ACC112 (cell line): ENCODE results near the gene NUTF2.
A peak's percentile ranks its signal among the peaks of the same experiment; 100 is the strongest.

Experiments
- H2AFZ ChIP-seq: fragments of 200-600 bp; sonication (generic); one replicate; pipeline ENCODE4 v1.6.0; 2017; ENCODE audit warnings: antibody characterized with exemption, low read length; ENCODE audit not compliant: unreplicated experiment
- H3K27ac ChIP-seq: fragments of 200-600 bp; sonication (generic); 2 replicates; pipeline ENCODE4 v1.5.1; 2014; ENCODE audit warnings: low read depth, mild to moderate bottlenecking, antibody characterized with exemption, low read length, moderate library complexity
- H3K27me3 ChIP-seq: fragments of 200-600 bp; sonication (generic); 2 replicates; pipeline ENCODE4 v1.6.1; 2014; ENCODE audit warnings: mild to moderate bottlenecking, antibody characterized with exemption, low read length, moderate library complexity, mixed read lengths; ENCODE audit not compliant: insufficient read depth
- H3K36me3 ChIP-seq: fragments of 200-600 bp; sonication (generic); 2 replicates; pipeline ENCODE4 v1.6.1; 2016; ENCODE audit warnings: mild to moderate bottlenecking, antibody characterized with exemption, low read length, moderate library complexity, mixed read lengths; ENCODE audit not compliant: insufficient read depth
- H3K4me1 ChIP-seq: fragments of 200-600 bp; sonication (generic); one replicate; pipeline ENCODE4 v1.6.1; 2016; ENCODE audit warnings: low read length, mixed read lengths; ENCODE audit not compliant: insufficient read depth, unreplicated experiment, control insufficient read depth
- H3K4me3 ChIP-seq: fragments of 200-600 bp; sonication (generic); 2 replicates; pipeline ENCODE4 v1.5.1; 2014; ENCODE audit warnings: mild to moderate bottlenecking, low read depth, low read length
- H3K79me2 ChIP-seq: fragments of 200-600 bp; sonication (generic); one replicate; pipeline ENCODE4 v1.6.0; 2016; ENCODE audit warnings: low read length; ENCODE audit not compliant: control insufficient read depth, unreplicated experiment, insufficient read depth

The NUTF2 gene

DNA sequence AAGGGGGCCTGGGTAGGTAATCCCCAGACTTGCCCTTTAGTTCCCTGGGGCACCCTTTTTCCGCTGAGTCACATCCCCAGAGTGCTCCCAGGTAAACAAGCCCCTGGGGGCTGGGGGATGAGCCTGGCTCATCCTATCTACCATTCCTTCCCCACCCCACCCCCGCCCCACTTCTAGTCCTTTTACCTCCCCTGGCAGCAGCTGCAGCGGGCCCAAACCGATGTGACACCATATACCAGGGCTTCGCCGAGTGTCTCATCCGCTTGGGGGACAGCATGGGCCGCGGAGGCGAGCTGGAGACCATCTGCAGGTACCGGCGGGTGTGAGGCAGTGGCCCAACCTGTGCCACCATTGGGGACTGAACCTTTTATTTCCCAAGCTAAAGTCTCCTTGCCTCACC, 38.8 kb downstream of the NUTF2 start:
- no peak overlapping the region for H3K27ac ChIP-seq
- no peak overlapping the region for H3K4me3 ChIP-seq
- H3K79me2 ChIP-seq: no peaks in the 10 kb centered on the region
- peaks cover 3% of the 10 kb centered on the region for H3K4me1 ChIP-seq
- 0 out of 2 replicates have a peak, but pooled peaks cover 4% of the 10 kb centered on the region for H3K36me3 ChIP-seq
- H2AFZ ChIP-seq: no peak overlapping the region
- no peaks in the 10 kb centered on the region for H3K27me3 ChIP-seq

DNA sequence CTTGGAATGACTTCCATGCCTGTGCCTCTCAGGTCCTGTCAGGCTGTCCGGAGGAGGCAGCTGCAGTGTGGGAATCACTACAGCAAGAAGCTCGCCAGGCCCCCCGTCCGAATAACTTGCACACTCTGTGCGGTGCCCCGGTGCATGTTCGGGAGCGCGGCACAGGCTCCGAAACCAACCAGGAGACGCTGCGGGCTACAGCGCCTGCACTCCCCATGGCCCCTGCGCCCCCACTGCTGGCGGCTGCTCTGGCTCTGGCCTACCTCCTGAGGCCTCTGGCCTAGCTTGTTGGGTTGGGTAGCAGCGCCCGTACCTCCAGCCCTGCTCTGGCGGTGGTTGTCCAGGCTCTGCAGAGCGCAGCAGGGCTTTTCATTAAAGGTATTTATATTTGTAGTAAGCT, 39.2 kb downstream of the NUTF2 start:
- Histone ChIP-seq H3K4me1 (peaks cover 3% of the 10 kb centered on the region), H3K27ac (no peak overlapping the region), H3K27me3 (no peaks in the 10 kb centered on the region), H3K4me3 (no peak overlapping the region), H2AFZ (no peak overlapping the region), H3K79me2 (no peaks in the 10 kb centered on the region), H3K36me3 (no peaks in the 10 kb centered on the region)

DNA sequence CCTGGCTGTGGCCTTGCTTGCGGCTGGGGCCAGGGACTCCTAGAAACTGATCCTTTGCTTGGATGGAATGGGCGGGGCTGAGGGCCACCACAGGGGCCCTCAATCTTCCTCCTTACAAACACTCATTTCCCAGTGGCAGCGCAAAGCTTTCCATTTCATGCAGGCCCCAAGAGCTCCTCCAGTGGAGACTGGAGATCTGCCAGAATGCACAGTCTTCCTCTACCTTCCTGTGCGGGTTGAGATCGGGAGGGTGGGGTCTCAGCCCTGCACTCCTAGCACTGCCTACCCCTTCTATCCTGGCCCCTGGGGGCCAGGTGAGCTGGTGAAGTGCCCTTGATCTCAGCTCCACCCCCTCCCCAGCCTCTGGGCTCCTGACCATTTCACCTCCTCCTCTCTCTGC, 39.7 kb downstream of the NUTF2 start:
- H2AFZ ChIP-seq: no peak overlapping the region
- H3K27me3 ChIP-seq: no peaks in the 10 kb centered on the region
- H3K4me1 ChIP-seq: peaks cover 3% of the 10 kb centered on the region
- no peaks in the 10 kb centered on the region for H3K36me3 ChIP-seq
- no peaks in the 10 kb centered on the region for H3K79me2 ChIP-seq
- H3K27ac ChIP-seq: no peak overlapping the region
- H3K4me3 ChIP-seq: no peak overlapping the region

DNA sequence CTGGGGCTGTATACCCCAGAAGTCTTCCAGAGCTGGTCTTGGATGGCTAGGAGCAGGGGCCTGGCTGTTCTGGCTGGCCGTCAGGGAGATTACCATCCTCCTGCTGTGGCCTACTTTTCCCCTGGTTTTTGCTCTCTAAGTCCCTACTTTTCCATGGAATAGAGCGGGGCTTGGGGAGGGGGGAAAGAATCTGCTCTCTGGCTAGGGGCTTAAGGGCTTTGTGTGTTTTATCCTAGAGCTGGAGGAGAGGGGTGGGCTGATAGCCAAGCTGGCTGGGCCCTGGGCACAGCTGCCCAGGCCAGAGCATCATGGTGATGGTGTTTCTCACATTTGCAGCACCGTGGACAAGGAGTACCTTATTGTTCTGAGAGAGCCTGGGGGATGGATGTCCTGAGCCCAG, 41.6 kb downstream of the NUTF2 start:
- H2AFZ ChIP-seq: no peak overlapping the region
- H3K27me3 ChIP-seq: no peaks in the 10 kb centered on the region
- no peak overlapping the region for H3K27ac ChIP-seq
- no peaks in the 10 kb centered on the region for H3K36me3 ChIP-seq
- H3K4me3 ChIP-seq: no peak overlapping the region
- peaks cover 2% of the 10 kb centered on the region for H3K79me2 ChIP-seq
- peaks cover 3% of the 10 kb centered on the region for H3K4me1 ChIP-seq

DNA sequence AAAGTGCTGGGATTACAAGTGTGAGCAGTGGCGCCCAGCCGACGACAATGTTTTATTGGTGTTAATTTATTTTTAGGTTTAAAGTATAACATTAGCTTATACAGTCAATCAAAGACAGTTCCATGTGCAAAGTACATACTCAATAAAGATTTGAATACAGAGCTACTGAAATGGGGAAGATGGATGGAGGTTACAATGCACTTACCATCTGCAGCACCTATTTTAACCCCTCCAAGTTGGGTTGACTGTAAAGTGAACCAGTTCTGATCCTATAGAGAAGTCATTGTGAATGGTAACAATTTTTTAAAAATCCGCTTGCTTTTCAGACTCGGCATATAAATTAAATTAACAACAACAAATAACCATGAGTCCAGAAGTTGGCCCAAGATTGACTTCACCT, 45.6 kb downstream of the NUTF2 start:
- H3K79me2 ChIP-seq: peaks cover 40% of the 10 kb centered on the region
- H3K4me1 ChIP-seq: peaks cover 9% of the 10 kb centered on the region
- H3K36me3 ChIP-seq: no peaks in the 10 kb centered on the region
- H3K4me3 ChIP-seq: peak overlapping the region; percentile 83
- no peaks in the 10 kb centered on the region for H3K27me3 ChIP-seq
- H3K27ac ChIP-seq: no peak overlapping the region
- H2AFZ ChIP-seq: peak overlapping the region; percentile 67

DNA sequence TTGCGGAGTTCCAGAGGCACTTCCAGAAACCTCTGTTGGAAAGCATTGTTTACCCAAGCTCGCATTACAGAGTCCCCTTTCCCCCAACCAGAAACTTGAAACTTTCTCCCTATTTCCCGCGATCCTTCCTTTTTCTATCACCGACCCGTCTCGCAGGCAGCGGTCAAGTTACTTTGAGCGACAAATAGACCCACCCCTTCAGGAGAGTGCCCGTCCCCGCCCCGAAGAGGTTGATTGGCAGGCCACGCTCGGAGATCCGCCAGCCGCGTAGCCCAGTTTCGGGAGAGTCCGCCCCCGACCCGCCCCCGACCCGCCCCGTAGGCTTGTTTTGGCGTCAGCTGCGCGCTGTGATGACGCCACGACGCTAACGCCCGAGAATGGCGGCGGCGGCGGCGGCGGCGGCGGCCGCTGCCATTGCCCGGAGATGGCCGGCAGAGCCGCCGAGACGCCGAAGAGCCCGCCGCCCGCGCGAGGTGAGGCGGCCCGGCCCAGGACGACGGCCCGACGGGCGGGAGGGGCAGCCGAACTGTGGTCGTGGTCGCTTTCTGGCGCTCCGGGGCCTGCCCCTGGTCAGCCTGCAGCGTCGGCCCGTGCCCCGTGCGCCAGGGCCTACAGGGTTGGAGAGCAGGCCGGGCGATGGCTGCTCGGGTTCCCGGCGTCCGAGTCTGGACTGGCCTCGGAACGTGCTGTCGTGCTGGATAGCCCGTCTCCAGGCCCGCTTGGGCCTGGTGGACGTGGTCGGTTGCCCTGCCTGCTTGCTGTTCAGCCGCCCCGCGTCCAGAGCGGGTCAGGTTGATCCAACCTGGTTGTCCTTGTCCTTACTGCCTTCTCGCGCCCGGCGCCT, 46.4 kb downstream of the NUTF2 start, which contains the start of gene PSKH1:
Gene PSKH1 (plus strand): TSS at position 356 of the 844 bp plus-strand sequence. CDS start 15,496 bp downstream, outside the sequence.
- Histone ChIP-seq H3K36me3 (no peaks in the 10 kb centered on the region), H3K79me2 (peaks cover 45% of the 10 kb centered on the region), H3K4me3 (peak within 1 kb of the TSS; percentile 83), H3K27ac (peak within 1 kb of the TSS; percentile 66), H3K4me1 (peaks cover 9% of the 10 kb centered on the region), H3K27me3 (no peaks in the 10 kb centered on the region), H2AFZ (peak within 1 kb of the TSS; percentile 97)

DNA sequence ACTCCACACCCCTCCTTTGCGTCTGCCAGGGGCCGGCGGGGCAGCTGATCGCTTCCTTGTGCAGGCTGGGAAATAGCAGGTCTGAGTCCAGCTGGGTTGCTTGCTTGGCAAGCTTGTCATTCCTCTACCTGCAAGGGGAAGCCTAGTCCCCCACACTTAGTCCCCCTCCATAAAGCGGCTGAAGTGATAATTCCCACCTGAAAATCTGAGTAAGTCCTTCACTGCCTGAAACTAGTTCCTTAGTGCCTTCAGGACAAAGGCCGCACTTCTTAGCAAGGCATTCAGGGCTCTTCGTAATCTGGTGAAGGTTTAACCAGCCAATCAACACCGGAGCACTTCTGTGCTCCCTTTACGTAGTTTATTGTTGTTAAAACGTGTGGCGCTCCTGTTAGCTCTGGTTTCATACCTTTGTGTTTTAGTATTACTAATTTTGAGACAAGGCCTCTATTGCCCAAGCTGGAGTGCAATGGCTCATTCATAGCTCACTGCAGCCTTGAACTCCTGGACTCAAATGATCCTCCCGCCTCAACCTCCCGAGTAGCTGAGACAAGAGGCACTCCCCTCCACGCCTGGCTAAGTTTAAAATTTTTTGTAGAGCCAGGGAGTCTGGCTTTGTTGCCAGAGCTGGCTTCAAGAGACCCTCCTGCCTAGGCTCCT, 47.1 kb downstream of the NUTF2 start:
- H3K4me3 ChIP-seq: peak overlapping the region; percentile 83
- peak overlapping the region; percentile 66; the same call in 1 of the 2 replicates for H3K27ac ChIP-seq
- H3K27me3 ChIP-seq: no peaks in the 10 kb centered on the region
- H2AFZ ChIP-seq: peak overlapping the region; percentile 97
- no peaks in the 10 kb centered on the region for H3K36me3 ChIP-seq
- peaks cover 9% of the 10 kb centered on the region for H3K4me1 ChIP-seq
- H3K79me2 ChIP-seq: peaks cover 50% of the 10 kb centered on the region

DNA sequence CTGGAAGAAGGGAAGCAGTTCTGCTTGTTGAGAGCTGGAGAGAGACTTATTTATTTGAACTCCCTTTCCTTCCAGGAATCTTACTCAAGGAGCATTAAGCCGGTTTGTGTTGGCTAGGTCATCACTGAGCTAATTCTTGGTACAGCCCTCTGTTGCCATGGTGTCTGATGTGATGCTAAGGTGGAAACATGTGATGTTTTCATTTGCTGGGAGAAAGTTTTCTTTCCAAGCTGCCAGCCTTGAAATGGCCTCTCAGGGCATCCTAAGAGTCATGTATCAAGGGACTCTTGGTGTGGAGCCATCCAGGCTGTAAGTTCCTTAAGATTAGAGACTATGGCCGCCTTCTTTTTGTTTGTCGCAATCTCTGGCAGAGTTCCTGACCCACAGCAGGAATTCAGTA, 50.5 kb downstream of the NUTF2 start:
- no peaks in the 10 kb centered on the region for H3K36me3 ChIP-seq
- no peaks in the 10 kb centered on the region for H3K27me3 ChIP-seq
- peaks cover 67% of the 10 kb centered on the region for H3K79me2 ChIP-seq
- H2AFZ ChIP-seq: no peak overlapping the region
- no peak overlapping the region for H3K4me3 ChIP-seq
- peaks cover 9% of the 10 kb centered on the region for H3K4me1 ChIP-seq
- H3K27ac ChIP-seq: 0 out of 2 replicates have a peak overlapping the region, but pooled peaks have one; percentile 2

DNA sequence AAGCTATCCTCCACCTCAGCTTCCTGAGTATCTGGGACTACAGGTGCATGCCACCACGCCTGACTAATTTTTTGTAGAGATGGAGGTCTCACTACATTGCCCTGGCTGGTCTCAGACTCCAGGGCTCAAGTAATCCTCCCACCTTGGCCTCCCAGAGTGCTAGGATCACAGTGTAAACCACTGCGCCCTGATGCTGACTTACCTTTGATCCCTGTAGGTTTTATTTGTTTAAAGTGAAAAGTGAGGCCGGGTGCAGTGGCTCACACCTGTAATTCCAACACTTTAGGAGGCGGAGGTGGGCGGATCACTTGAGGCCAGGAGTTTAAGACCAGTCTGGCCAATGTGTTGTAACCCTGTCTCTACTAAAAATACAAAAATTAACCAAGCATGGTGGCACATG, 55.0 kb downstream of the NUTF2 start:
- H3K79me2 ChIP-seq: peaks cover 35% of the 10 kb centered on the region

DNA sequence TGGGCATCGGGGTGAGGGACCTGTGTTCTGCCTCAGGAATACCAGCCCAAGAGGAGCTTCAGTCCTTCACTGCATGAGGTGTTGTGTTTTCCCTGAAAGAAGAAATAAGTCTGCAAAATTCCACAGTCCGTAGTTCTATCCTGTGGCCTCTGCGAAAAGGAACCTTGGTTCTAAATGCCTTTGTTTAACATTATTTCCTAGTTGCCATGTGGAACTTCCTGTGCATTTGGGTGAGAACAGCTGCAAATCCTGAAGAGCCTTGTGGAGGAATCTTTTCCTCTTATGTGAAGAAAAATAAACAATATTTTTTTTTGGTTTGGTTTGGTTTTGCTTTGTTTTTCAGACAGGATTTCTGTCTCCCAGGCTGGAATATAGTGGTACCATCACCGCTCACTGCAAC, 56.1 kb downstream of the NUTF2 start:
- peaks cover 5% of the 10 kb centered on the region; the same call in 1 of the 2 replicates for H3K36me3 ChIP-seq
- H2AFZ ChIP-seq: no peak overlapping the region
- H3K27ac ChIP-seq: no peak overlapping the region
- peaks cover 26% of the 10 kb centered on the region for H3K79me2 ChIP-seq
- H3K27me3 ChIP-seq: no peaks in the 10 kb centered on the region
- no peak overlapping the region for H3K4me3 ChIP-seq
- H3K4me1 ChIP-seq: no peaks in the 10 kb centered on the region

More for the DNA sequence above, 55.0 kb downstream of the NUTF2 start:
- H3K27ac ChIP-seq: no peak overlapping the region
- H3K27me3 ChIP-seq: no peaks in the 10 kb centered on the region
- H3K4me3 ChIP-seq: no peak overlapping the region
- peaks cover 5% of the 10 kb centered on the region; the same call in 1 of the 2 replicates for H3K36me3 ChIP-seq
- no peaks in the 10 kb centered on the region for H3K4me1 ChIP-seq
- no peak overlapping the region for H2AFZ ChIP-seq
